ENCODE results near the gene IPMK. TPM values are rescaled to one million over a fixed set of nuclear protein-coding genes. Genes with fewer than 3 reads are reported as not detected.

Gene IPMK
- total RNA-seq, 1 donor from 2014 or later: 3.1 TPM

DNA sequence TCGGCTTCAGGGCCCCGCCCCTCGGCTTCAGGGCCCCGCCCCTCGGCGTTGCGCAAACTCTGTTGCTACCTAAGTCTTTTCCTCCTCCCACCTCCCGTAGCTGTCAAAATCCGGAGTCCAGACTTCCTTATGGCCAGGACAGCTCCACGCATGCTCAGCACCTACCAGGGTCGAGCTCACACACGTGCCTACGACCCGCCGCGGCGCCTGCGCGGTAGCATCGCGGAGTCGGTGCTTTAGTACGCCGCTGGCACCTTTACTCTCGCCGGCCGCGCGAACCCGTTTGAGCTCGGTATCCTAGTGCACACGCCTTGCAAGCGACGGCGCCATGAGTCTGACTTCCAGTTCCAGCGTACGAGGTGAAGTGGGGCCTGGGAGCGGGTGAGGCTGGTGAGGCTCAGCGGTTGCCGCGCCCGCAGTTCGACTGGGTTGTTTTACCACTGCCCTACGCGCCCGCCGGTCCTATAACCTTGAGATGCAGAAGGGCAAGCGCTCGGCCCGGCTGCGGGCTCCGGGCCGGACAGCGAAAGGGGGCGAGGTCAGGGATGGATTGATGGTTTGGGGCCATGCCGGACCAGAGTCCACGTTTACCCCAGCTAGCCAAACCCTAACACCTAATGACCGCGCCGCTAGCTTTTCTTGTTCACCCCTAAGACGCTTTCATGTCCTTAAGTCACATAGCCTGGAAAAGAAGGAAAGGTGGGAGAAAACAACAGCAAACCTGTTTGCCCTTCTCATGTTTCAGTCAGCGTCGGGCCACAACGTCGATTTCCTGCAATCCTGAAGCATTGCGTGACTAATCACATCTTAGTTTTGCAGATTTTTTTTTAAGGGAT lies 1.5 kb upstream of the IPMK start, which contains the start of gene CISD1:
CISD1 (plus strand) TSS at position 217 of the 836 bp plus-strand sequence; CDS start at position 329, 112 bp downstream.
- no peaks in the 10 kb centered on the region for H3K27me3 ChIP-seq (ENCODE audit: control insufficient read depth in 3 of 3, insufficient read depth in 3 of 3, low read length in 3 of 3)
- H3K9me3 ChIP-seq (ENCODE audit: control insufficient read depth in 3 of 3, low read length in 3 of 3): no peaks in the 10 kb centered on the region
- peak within 1 kb of the TSS; percentile 78 to 94 (median 89) for H3K9ac ChIP-seq (ENCODE audit: low read depth in 1 of 3, low read length in 3 of 3)
- no peaks in the 10 kb centered on the region for H3K36me3 ChIP-seq (ENCODE audit: control insufficient read depth in 3 of 3, insufficient read depth in 3 of 3, low read length in 3 of 3)
- H3K4me3 ChIP-seq (ENCODE audit: low read length in 3 of 3): peak within 1 kb of the TSS; percentile 91 to 98 (median 92)
- peak within 1 kb of the TSS; percentile 96 for H3K27ac ChIP-seq (ENCODE audit: low read depth, low read length)
- peaks cover 7 to 25% (median 13%) of the 10 kb centered on the region in 3 donors for H3K4me1 ChIP-seq (ENCODE audit: control insufficient read depth in 3 of 3, insufficient read depth in 3 of 3, low read length in 3 of 3)

DNA sequence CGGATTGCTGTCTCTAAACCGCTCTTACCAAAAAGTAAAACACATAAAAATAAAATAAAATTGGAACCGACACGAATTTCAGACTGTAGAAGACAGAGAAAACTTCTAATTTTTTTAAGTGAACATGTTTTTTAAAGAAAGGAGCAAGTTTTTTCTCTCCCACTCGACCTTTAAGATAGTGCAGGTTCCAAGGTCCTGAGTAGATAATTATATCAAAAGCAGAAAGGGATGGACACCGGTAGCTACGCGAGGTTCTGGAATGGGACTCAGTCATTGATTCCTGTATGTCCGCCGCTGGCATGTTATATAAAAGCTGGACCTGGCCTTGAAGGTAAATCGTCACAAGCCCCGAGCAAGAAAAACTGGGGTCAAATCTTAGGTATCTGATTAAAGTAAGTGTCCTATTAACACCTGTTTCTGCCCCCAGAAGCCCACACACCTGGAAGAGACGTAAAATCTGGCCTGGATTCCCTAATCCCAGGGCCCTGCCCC lies 806 bp upstream of the IPMK start:
- H3K27me3 ChIP-seq (ENCODE audit: control insufficient read depth in 3 of 3, insufficient read depth in 3 of 3, low read length in 3 of 3): no peaks in the 10 kb centered on the region
- no peaks in the 10 kb centered on the region for H3K36me3 ChIP-seq (ENCODE audit: control insufficient read depth in 3 of 3, insufficient read depth in 3 of 3, low read length in 3 of 3)
- H3K9ac ChIP-seq (ENCODE audit: low read depth in 1 of 3, low read length in 3 of 3): peak overlapping the region; percentile 78 to 85 (median 81)
- H3K9me3 ChIP-seq (ENCODE audit: control insufficient read depth in 3 of 3, low read length in 3 of 3): no peaks in the 10 kb centered on the region
- H3K27ac ChIP-seq (ENCODE audit: low read depth, low read length): peak overlapping the region; percentile 96
- peak overlapping the region; percentile 91 to 98 (median 92) for H3K4me3 ChIP-seq (ENCODE audit: low read length in 3 of 3)
- peaks cover 7 to 25% (median 15%) of the 10 kb centered on the region in 3 donors for H3K4me1 ChIP-seq (ENCODE audit: control insufficient read depth in 3 of 3, insufficient read depth in 3 of 3, low read length in 3 of 3)

- no peaks in the 10 kb centered on the region for H3K27me3 ChIP-seq (ENCODE audit: control insufficient read depth in 3 of 3, insufficient read depth in 3 of 3, low read length in 3 of 3)
- H3K4me1 ChIP-seq (ENCODE audit: control insufficient read depth in 3 of 3, insufficient read depth in 3 of 3, low read length in 3 of 3): peaks cover 7 to 25% (median 17%) of the 10 kb centered on the region in 3 donors
- no peaks in the 10 kb centered on the region for H3K9me3 ChIP-seq (ENCODE audit: control insufficient read depth in 3 of 3, low read length in 3 of 3)
- peak overlapping the region; percentile 93 to 94 (median 93) for H3K9ac ChIP-seq (ENCODE audit: low read depth in 1 of 3, low read length in 3 of 3)
- H3K4me3 ChIP-seq (ENCODE audit: low read length in 3 of 3): peak overlapping the region; percentile 76 to 92 (median 90)
- peak overlapping the region; percentile 96 for H3K27ac ChIP-seq (ENCODE audit: low read depth, low read length)
- H3K36me3 ChIP-seq (ENCODE audit: control insufficient read depth in 3 of 3, insufficient read depth in 3 of 3, low read length in 3 of 3): no peaks in the 10 kb centered on the region
Observed at GRCh38 chr10:58266826-58267712, 625 bp downstream of the IPMK start.

DNA sequence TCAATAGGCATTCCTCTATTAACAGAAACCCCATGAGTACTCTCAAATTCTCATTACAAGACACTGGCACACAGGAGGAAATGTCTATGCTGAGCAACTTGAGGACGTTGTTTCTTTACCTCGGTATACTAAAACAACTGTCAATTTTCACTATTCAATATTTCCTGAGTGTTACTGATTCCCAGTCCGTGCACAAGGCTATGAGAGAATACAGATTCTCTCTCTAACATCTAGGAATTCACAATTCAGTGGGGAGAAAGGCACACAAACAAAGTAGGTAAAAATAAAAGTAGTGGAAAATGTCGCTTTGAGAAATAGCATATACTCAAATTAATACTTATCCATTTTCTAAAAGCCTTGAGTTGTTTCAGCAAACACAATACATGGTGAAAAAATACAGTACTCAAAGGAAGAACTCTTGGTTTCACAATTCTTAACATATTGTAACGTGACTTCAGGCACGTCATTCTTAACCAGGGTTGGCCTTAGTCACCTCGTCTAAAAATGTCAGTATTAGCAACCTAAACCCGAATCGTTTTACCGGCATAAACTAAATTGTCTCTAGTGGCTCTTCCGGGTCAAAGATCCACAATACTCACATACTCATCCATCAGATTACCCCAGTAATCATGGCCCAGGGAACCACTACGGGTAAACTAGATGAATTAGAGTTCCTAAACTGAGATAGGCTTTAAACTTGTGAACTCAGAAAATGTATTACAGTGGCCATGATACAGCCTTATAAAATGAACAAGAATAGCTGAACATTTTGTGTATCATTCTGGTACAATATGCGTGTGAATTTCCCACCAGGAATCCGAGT lies 1.5 kb downstream of the IPMK start:
- Histone ChIP-seq H3K27me3 (ENCODE audit: control insufficient read depth in 3 of 3, insufficient read depth in 3 of 3, low read length in 3 of 3) (no peaks in the 10 kb centered on the region), H3K27ac (ENCODE audit: low read depth, low read length) (peak overlapping the region; percentile 96), H3K9ac (ENCODE audit: low read depth in 1 of 3, low read length in 3 of 3) (peak overlapping the region; percentile 93 to 94 (median 93)), H3K36me3 (ENCODE audit: control insufficient read depth in 3 of 3, insufficient read depth in 3 of 3, low read length in 3 of 3) (no peaks in the 10 kb centered on the region), H3K4me3 (ENCODE audit: low read length in 3 of 3) (peak overlapping the region; percentile 76 to 92 (median 90)), H3K9me3 (ENCODE audit: control insufficient read depth in 3 of 3, low read length in 3 of 3) (no peaks in the 10 kb centered on the region), H3K4me1 (ENCODE audit: control insufficient read depth in 3 of 3, insufficient read depth in 3 of 3, low read length in 3 of 3) (peaks cover 7 to 25% (median 17%) of the 10 kb centered on the region in 3 donors)

- H3K9me3 ChIP-seq (ENCODE audit: control insufficient read depth in 3 of 3, low read length in 3 of 3): no peaks in the 10 kb centered on the region
- H3K9ac ChIP-seq (ENCODE audit: low read depth in 1 of 3, low read length in 3 of 3): peak overlapping the region in 2 of 3 donors; percentile 28 to 94
- H3K4me3 ChIP-seq (ENCODE audit: low read length in 3 of 3): no peak overlapping the region
- no peaks in the 10 kb centered on the region for H3K27me3 ChIP-seq (ENCODE audit: control insufficient read depth in 3 of 3, insufficient read depth in 3 of 3, low read length in 3 of 3)
- no peaks in the 10 kb centered on the region for H3K36me3 ChIP-seq (ENCODE audit: control insufficient read depth in 3 of 3, insufficient read depth in 3 of 3, low read length in 3 of 3)
- H3K27ac ChIP-seq (ENCODE audit: low read depth, low read length): peak overlapping the region; percentile 96
- peaks cover 2 to 21% (median 12%) of the 10 kb centered on the region in 3 donors for H3K4me1 ChIP-seq (ENCODE audit: control insufficient read depth in 3 of 3, insufficient read depth in 3 of 3, low read length in 3 of 3)
Observed at GRCh38 chr10:58265249-58265648, 2.4 kb downstream of the IPMK start.

DNA sequence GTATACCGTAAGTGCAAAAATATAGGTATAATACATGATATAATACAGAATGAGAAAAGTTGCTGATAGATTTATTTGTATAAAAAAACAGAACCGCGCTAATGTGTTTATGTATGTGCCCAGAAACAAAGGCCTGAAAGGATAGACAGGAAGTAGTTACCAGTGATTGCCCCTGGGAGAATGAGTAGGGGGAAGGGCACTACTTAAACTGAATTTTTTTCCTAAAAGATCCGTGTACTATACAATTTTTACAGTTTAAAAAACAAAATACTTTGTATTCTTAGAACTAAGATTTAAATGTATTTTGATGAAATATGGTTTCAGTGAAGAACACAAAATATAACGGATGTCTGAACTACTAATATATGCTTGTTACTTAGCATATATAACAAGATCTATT lies 2.9 kb downstream of the IPMK start:
- Histone ChIP-seq H3K27ac (ENCODE audit: low read depth, low read length) (peak overlapping the region; percentile 96), H3K4me1 (ENCODE audit: control insufficient read depth in 3 of 3, insufficient read depth in 3 of 3, low read length in 3 of 3) (peaks cover 2 to 18% (median 12%) of the 10 kb centered on the region in 3 donors), H3K9ac (ENCODE audit: low read depth in 1 of 3, low read length in 3 of 3) (no peak overlapping the region), H3K36me3 (ENCODE audit: control insufficient read depth in 3 of 3, insufficient read depth in 3 of 3, low read length in 3 of 3) (no peaks in the 10 kb centered on the region), H3K27me3 (ENCODE audit: control insufficient read depth in 3 of 3, insufficient read depth in 3 of 3, low read length in 3 of 3) (no peaks in the 10 kb centered on the region), H3K4me3 (ENCODE audit: low read length in 3 of 3) (no peak overlapping the region), H3K9me3 (ENCODE audit: control insufficient read depth in 3 of 3, low read length in 3 of 3) (no peaks in the 10 kb centered on the region)

GRCh38 chr10:58262766-58263165 lies 4.9 kb downstream of the IPMK start:
- Histone ChIP-seq H3K9me3 (ENCODE audit: control insufficient read depth in 3 of 3, low read length in 3 of 3) (no peaks in the 10 kb centered on the region), H3K27ac (ENCODE audit: low read depth, low read length) (no peak overlapping the region), H3K4me1 (ENCODE audit: control insufficient read depth in 3 of 3, insufficient read depth in 3 of 3, low read length in 3 of 3) (peaks cover 2 to 16% (median 12%) of the 10 kb centered on the region in 3 donors)

DNA sequence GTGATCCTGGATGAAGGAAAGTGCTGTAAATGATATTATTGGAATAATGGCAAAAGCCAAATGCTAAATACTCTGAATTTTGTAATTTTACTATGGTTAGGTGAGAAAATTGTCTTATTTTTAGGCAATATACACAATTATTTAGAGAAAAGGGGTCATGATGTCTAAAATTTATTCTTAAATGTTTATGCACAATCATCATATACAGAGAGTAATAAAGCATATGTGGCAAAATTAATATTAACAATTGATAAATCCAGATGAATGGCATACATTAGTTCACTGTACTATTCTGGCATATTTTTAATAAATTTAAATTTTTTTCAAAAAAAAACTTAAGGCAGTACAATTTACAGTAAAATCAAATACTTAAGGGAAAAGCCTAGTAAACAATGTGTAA lies 7.4 kb downstream of the IPMK start:
- no peak overlapping the region for H3K27ac ChIP-seq (ENCODE audit: low read depth, low read length)
- no peak overlapping the region for H3K9ac ChIP-seq (ENCODE audit: low read depth in 1 of 3, low read length in 3 of 3)

More at GRCh38 chr10:58262766-58263165, 4.9 kb downstream of the IPMK start:
- H3K9ac ChIP-seq (ENCODE audit: low read depth in 1 of 3, low read length in 3 of 3): no peak overlapping the region
- no peaks in the 10 kb centered on the region for H3K27me3 ChIP-seq (ENCODE audit: control insufficient read depth in 3 of 3, insufficient read depth in 3 of 3, low read length in 3 of 3)
- H3K36me3 ChIP-seq (ENCODE audit: control insufficient read depth in 3 of 3, insufficient read depth in 3 of 3, low read length in 3 of 3): no peaks in the 10 kb centered on the region
- H3K4me3 ChIP-seq (ENCODE audit: low read length in 3 of 3): no peak overlapping the region

More for the DNA sequence above, 7.4 kb downstream of the IPMK start:
- H3K9me3 ChIP-seq (ENCODE audit: control insufficient read depth in 3 of 3, low read length in 3 of 3): no peaks in the 10 kb centered on the region
- H3K27me3 ChIP-seq (ENCODE audit: control insufficient read depth in 3 of 3, insufficient read depth in 3 of 3, low read length in 3 of 3): no peaks in the 10 kb centered on the region
- H3K36me3 ChIP-seq (ENCODE audit: control insufficient read depth in 3 of 3, insufficient read depth in 3 of 3, low read length in 3 of 3): no peaks in the 10 kb centered on the region
- no peak overlapping the region for H3K4me3 ChIP-seq (ENCODE audit: low read length in 3 of 3)
- peaks cover 0 to 6% (median 3%) of the 10 kb centered on the region in 3 donors for H3K4me1 ChIP-seq (ENCODE audit: control insufficient read depth in 3 of 3, insufficient read depth in 3 of 3, low read length in 3 of 3)
